ENCODE data around the gene FZD4.
A peak's percentile ranks its signal among the peaks of the same experiment; 100 is the strongest.
"Not testable (repeated sequence)": the region's sequence is repeated elsewhere in the genome, so short reads cannot be mapped to it uniquely, and the experiment has no call there.

FZD4 gene

DNA sequence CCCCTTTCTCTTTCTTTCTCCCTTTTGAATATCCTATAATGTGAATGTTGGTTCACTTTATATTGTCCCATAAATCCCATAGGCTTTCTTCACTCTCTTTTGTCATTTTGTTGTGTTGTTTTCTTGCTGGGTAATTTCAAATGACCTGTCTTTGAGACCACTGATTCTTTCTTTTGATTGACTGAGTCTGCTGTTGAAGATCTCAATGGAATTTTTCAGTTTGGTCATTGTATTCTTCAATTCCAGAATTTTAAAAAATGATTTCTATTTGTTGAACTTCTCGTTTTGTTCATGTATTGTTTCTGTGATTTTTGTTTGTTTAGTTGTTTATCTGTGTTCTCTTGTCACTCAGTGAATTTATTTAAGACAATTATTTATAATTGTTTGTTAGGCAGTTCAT, 17.5 kb upstream of the FZD4 start:
- DNase-seq = no peak

GRCh38 chr11:86969258-86969657, 14.1 kb upstream of the FZD4 start:
- no peak for DNase-seq

DNA sequence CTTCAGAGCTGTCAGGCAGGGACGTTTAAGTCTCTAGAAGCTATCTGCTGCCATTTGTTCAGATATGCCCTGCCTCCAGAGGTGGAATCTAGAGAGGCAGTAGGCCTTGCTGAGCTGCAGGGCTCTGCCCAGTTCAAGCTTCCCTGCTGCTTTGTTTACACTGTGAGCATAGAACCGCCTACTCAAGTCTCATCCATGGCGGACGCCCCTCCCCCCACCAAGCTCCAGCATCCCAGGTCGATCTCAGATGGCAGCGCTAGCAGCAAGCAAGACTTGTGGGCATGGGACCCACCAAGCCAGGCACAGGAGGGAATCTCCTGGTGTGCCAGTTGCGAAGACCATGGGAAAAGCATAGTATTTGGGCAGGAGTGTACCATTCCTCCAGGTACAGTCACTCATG, 12.4 kb upstream of the FZD4 start:
- not testable (repeated sequence) for DNase-seq

- no peak for DNase-seq
Observed at GRCh38 chr11:86957976-86958646, 2.9 kb upstream of the FZD4 start.

DNA sequence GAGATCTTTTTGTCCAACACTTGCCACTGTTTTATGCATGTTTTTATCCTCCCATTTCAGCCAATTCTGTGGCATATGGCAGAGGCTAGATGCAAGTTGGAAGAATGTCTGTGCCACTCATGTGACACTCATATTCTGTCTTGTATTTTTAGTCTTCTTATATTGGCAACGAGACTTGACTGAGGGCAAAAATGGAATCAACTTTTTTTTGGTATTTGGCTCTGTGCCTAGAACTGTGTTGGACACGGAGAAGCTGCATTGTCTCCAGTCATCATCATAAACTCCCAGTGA, 1.7 kb upstream of the FZD4 start:
- DNase-seq = no peak

GRCh38 chr11:86955111-86955360, 159 bp downstream of the FZD4 start:
- DNase-seq = no peak

GRCh38 chr11:86954269-86955110, 705 bp downstream of the FZD4 start:
- no peak for DNase-seq

DNA sequence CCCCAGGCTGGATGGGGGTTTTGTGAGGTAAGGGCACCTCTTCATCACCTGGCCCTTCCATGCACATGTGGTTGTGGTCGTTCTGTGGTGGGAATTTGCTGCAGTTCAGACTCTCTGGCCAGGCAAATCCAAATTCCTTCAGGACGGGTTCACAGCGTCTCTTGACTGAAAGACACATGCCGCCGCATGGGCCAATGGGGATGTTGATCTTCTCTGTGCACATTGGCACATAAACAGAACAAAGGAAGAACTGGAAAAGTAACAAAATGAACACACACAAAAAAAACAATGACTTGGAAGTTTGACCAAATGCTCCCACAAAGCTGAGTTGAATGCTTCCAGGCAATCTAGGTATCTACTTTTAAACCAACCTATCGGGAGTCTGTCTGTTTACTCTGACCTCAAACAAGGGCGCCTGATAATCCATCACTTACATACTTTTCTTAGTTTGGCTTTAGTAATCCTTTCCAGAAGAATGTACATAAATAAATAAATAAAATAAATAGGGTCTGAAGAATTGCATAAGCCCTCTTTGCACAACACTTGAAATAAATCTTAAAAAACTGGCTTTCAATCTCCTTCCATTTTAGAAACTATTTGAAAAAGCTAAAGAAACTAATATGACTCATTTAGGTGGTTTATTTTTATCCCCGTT, 2.8 kb downstream of the FZD4 start:
- no peak for DNase-seq

- no peak for DNase-seq
Observed at GRCh38 chr11:86951706-86952105, 3.5 kb downstream of the FZD4 start.

DNA sequence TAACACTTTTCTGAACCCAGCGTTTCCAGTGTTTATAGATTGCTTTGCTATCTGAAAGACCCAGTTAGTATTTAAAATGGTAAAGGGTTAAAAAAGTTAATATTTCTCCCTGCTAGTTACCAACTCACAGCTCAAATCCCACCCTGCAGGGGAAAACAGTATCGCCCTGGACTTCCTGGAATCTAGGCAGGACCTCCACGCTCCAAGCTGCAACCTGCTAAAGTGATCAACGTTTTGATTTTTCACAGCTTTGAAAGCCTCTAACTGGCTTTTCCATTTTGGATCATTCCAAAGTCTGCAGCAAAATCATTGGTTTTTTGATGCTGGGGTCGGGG, 4.6 kb downstream of the FZD4 start:
- DNase-seq = no peak

DNA sequence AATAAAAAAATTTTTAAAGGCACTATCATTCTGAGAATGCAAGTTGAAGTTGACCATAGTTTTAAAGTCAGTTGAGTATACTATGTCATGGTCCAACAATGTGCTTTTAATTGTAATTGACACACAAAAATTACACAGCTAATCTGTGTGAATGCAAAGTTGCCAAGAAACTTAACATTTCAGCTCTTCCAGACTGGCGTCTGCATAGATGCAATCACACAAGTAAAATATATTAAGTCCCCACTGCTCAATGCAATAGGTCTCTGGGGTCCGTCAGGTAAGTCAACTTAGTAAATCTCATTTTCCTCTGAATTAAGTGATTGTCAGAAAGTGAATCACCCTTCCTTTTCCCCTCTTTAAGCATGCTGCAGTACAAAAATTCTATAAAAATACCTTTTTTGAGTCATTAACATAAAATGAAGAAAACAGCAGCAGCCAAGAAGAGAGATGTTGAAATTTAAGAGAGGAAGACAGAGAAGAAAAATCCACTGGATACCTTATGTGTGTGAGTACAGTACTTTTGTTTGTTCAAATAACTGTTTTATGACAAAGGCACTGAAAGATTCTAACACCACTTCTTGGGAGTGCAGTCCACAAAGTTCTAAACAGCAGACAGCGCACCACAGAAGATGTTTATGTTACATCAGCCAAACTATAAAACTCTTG, 5.1 kb downstream of the FZD4 start:
- DNase-seq = no peak

GRCh38 chr11:86948733-86949132, 6.5 kb downstream of the FZD4 start:
- DNase-seq = no peak

DNA sequence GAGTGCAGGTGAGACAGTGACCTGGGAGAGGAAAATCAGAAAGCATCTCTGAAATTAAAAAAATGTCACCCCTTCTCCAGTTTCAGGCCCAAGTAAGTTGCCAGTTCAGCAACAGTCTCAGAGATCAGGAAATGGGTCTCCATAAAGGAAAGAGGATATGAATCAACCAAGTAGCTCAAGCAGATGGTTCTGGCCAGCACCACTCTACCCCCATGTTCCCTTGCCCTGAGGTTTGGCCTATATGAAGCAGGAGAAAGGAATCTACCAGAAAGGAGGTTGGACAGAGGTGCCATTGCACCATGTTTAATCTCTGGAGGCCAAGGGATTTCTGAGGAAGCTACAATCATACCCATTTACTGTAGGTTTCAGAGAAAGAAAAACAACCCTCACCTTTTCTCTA, 7.7 kb downstream of the FZD4 start:
- DNase-seq = no peak

DNA sequence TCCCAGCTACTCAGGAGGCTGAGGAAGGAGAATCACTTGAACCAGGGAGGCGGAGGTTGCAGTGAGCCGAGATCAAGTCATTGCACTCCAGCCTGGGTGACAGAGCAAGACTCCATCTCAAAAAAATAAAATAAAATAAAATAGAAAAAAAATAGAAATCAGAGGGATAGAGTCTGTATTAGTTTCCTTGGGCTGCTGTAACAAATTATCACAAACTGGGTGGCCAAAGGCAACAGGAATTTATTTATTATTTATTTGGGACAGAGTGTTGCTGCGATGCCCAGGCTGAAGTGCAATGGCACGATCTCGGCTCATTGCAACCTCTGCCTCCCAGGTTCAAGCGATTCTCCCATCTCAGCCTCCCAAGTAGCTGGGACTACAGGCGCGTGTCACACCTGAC, 11.7 kb downstream of the FZD4 start:
- DNase-seq = not testable (repeated sequence)

- DNase-seq = no peak
Observed at GRCh38 chr11:86941871-86942599, 13.2 kb downstream of the FZD4 start.

DNA sequence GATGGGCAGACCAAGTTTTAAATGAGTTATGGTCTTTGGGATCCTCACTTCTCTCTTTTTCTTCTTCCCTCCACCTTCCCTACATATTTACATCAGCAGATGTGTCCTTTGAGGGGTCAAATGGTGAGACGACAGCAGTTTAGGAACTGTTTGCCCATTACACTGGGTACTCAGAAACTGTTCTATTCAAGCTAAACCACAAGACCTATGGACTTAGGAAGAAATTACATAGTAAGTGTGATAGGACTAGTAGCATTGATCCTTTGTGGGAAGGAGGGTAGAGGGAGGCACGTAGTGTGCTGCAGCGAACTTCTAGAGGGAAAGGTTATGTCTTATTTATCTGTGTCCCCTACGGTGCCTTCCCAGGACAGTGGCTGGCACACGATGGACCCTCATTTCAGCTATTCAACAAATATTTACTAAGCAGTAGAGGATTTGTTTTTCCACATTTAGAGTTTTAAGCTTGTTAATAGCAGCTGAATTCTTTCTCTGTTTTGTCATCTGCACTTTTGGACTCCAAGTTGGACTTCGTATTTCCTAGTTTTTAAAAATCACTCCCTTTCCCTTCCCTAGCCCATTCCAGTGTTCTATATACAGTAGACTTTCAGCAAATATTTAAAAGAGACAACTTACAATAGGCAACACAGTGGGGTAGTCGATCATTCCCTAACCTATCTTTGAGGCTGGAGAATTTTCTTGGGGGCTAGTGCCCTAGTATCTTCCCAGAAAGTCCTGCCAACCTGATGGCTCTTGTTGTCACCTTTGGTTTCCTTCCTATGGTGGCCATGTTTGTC, 13.9 kb downstream of the FZD4 start:
- no peak for DNase-seq

DNA sequence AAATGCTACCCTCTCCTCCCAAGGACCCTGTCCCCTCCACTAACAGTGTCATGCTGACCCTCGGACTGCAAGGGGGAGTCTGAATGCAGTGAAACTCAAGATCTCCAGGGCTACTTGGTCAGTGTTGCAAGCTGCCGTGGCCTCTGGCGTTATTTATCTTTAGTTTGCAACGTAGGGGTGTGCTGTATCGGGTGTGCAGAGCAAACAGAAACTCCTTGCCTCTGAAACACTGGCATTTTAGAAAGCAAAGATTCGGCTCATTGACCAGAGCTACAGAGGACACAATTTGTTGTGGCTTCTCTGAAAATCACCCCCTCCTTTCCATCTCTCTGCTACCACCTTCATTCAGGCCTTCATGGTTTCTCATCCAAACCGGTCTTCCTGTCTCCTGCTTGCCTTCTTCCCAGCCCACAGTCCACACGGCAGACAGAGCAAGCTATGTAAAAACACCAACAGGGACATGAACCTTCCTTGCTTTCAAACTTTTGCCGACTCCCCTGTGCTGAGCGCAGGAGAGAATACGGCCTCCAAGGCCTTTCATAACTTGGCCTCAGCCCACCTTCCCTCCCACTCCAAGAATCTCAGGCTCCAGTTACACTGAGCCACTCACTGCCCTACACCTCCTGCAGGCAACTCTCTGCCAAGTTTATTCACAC, 14.9 kb downstream of the FZD4 start:
- DNase-seq = no peak

GRCh38 chr11:86938900-86939880, 16.0 kb downstream of the FZD4 start:
- peak; percentile 53 for DNase-seq

GRCh38 chr11:86938203-86938899, 16.8 kb downstream of the FZD4 start:
- DNase-seq = no peak

- DNase-seq = not testable (repeated sequence)
Observed at GRCh38 chr11:86937193-86937806, 17.9 kb downstream of the FZD4 start.

Measured in NCI-H1105 treated with DMSO at 0.1 percent for 48 hours (cell line).